Hematopoietic multipotent progenitor cell treated with erythropoietin and hydrocortisone succinate and interleukin-3 and kit ligand, for 15 days (in vitro differentiated cells): ENCODE measurements around the gene HDHD5.
"Not testable (repeated sequence)": the region's sequence is repeated elsewhere in the genome, so short reads cannot be mapped to it uniquely, and the experiment has no call there.

ENCODE experiments used
- DNase-seq: peaks from one replicate; pipeline ENCODE4 v3.0.0-alpha.2; 2015; ENCODE audit warnings: low spot score

HDHD5 gene

DNA sequence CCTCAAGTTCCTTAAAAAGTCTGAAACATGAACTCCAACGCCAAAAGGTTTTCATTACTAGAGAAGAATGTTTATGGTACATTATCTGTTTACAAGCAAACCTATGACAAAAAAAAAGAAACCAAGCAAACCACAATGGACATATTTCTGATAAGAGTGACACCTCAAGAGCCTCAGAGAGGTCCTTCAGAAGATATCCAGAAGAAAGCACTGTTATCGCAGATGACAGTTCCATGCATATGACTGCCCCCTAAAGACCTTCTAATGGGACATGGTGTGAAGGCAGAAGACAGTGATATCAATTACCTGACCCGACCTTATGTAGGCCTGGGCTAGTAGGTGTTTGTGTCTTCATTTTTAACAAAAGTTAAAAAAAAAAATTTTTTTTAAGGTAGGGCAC is 3.1 kb downstream of the HDHD5 start:
- DNase-seq = no peak

DNA sequence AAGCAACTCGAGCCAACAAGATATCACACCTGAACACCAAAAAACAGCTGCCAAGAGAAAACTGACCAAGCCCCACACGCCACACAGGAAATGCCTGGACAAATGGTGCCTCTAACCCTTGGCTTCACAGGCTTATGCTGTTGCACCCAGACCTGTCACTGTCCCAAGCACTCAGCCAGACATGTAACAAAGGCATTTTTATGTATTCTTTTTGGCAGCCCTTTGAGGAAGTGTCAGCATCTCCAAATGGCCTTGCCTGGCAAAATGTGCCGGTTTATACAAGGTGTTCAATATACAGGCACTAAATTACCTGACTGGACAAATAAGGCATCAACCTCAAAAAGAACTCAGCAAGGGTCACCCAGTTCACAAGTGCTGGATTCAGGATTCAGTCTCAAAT is 6.1 kb downstream of the HDHD5 start:
- DNase-seq = no peak

DNA sequence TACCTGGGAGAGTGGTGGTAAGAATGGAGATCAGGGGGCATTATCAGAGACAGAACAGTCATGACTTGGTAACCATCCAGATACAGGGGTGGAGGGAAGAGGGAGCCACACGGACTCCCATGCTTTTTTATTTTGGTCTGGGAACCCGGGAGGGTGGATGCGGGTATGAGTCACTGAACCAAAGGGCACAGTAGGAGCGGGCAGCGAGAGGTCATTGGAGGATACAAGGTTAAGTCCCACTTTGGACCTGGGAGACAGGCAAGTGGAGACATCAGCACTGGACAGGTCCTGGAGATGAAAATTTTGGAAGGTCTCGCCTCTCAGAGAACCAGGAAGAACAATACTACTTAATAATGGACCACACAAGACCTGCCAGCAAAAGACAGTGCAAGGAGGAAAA is 6.7 kb downstream of the HDHD5 start:
- DNase-seq = no peak

GRCh38 chr22:17149076-17149815 is 9.8 kb downstream of the HDHD5 start:
- DNase-seq = no peak

DNA sequence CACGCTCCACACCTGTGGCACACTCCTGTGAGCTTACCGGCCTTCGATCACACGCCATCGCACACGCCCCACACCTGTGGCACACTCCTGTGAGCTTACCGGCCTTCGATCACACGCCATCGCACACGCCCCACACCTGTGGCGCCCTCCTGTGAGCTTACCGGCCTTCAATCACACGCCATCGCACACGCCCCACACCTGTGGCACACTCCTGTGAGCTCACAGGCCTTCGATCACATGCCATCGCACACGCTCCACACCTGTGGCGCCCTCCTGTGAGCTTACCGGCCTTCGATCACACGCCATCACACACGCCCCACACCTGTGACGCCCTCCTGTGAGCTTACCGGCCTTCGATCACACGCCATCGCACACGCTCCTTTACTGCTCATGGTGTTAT is 11.6 kb downstream of the HDHD5 start:
- not testable (repeated sequence) for DNase-seq

- no peak for DNase-seq
These were observed 13.9 kb downstream of the HDHD5 start for GRCh38 chr22:17145021-17145680.

DNA sequence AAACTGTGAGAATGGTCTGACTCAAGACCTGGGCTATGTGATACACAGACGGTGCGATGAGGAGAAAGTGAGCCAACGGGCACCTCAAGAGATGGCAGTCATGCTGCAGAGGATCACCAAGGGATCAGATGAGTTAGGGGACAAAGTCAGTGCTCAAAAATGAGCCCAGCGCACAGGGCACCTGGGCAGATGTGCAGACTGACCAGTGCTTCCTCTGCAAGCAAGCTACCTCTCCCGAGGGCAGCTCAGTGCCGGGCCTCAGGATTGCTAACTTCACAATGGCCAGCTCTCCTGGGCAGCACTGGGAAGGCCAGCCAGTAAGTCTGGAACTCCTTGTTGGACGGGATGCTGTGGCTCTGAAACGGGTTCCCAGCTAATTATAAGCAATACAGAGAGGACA is 15.3 kb downstream of the HDHD5 start:
- DNase-seq = no peak

- DNase-seq = no peak
These were observed 16.0 kb downstream of the HDHD5 start for GRCh38 chr22:17143101-17143500.

- no peak for DNase-seq
These were observed 18.0 kb downstream of the HDHD5 start for GRCh38 chr22:17140826-17141766.

DNA sequence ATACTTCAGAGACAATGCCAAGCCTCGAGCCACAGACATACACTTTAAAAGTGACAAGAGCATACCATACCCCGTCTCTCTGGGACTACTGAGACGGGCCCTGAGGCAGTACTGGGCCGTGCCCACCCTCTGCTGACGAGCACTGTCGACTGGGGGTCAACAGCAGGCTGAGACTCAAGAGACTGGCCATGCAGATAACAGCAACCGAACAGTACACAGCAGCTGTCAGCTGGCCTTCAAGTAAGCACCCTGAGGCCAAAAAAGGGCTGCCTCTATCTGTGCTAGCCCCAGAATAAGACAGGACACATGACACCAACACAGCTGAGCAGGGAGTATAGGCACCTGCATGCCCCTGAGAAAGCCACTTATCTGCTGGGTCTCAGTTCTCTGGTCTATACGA is 19.1 kb downstream of the HDHD5 start:
- no peak for DNase-seq

- DNase-seq = no peak
These were observed 20.6 kb downstream of the HDHD5 start for GRCh38 chr22:17138513-17138912.

DNA sequence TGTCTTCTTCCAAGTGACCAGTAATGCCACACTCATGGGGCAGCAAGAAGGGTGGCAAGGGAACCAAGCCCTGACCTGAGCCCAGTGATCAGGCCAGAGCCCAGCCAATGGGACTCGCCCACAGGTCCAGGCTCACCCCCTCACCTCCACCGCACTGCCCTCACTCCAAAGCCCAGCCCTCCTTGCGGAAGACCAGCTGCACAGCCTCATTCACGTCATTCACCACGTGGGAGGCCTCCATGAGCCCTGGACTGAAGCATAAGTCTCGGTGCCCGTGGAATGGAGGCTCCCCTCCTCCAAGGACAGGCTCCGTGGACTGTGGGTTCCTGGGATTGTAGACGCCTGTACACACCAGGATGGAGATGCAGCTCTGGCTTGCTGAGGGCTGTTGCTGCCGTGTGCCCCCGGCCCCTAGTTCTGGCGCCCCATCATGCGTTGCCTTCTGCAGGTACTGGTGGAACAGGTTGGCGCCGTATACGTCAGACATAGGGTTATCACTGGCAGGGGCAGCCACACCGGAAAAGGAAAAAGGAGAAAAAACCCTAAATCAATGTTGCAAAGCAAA is 21.1 kb downstream of the HDHD5 start:
- DNase-seq = no peak

GRCh38 chr22:17137170-17137569 is 21.9 kb downstream of the HDHD5 start:
- no peak for DNase-seq

- DNase-seq = no peak
These were observed 23.8 kb downstream of the HDHD5 start for GRCh38 chr22:17135153-17135760.

GRCh38 chr22:17133137-17133536 is 25.9 kb downstream of the HDHD5 start:
- DNase-seq = no peak

DNA sequence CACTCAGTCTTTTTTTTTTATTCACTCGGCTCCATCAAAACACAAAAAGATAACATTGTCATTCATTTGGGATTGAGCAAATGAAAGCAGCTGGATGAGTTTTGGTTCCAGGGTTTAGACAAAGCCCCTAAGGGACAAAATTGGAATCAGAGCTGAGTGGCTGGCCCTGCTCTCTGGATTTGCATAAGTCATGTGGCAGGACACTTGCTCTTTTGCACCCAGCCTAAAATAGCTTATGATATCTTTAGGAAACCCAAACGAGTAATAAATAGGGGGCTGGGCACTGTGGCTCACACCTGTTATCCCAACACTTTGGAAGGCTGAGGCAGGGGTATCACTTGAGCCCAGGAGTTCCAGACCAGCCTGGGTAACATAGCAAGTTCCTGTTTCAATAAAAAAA is 27.0 kb downstream of the HDHD5 start:
- no peak for DNase-seq

DNA sequence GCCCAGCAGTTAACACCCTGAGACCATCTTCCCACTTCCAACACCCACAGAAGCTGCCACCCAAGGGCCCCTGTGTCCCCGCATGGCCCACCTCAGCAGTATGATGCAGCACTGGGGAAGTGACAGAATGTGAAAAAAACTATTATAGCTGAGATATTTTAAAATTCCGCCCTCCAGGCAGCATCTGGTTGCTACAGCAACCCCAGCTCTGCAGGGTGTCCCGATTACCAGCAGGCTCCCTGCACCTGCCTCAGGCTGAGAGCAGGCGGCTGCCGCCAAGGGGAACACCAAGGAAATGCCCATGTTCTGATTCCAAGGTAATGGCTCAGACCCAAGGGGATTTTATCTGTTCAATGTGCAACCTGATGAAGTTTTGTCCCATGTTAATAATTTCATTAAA is 27.4 kb downstream of the HDHD5 start:
- no peak for DNase-seq

- no peak for DNase-seq
These were observed 28.9 kb downstream of the HDHD5 start for GRCh38 chr22:17130199-17130598.

GRCh38 chr22:17121233-17122195 is 37.6 kb downstream of the HDHD5 start, which contains the start of gene TMEM121B:
TMEM121B (minus strand) TSS chr22:17121360; CDS start chr22:17121127, 233 bp downstream.
- no peak for DNase-seq

DNA sequence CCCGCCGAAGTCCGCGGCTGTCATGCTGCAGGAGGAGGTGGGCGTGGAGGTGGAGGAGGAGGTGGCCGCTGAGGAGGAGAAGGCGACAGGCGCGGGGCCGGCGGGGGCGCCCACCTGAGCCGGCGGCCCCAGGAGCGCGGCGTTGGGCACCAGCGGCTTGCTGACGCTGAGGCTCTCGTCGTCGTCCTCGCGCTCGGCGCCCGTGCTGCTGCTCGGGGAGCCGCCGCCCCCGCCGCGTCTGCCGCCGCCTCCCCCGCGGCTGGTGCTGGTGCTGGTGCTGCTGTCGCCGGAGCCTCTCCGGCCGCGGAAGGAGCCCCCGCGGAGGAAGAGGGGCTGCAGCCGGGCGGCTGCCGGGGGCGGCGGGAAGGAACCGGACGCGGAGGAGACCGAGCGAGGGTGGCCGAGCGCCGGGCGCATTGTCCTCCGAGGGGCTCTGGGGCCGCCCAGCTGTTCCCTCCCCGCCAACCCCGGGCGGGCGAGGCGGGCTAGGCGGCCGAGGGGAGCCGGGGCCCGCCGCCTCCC is 38.3 kb downstream of the HDHD5 start:
- no peak for DNase-seq
